ENCODE results near the gene PARP11.

The PARP11 gene

DNA sequence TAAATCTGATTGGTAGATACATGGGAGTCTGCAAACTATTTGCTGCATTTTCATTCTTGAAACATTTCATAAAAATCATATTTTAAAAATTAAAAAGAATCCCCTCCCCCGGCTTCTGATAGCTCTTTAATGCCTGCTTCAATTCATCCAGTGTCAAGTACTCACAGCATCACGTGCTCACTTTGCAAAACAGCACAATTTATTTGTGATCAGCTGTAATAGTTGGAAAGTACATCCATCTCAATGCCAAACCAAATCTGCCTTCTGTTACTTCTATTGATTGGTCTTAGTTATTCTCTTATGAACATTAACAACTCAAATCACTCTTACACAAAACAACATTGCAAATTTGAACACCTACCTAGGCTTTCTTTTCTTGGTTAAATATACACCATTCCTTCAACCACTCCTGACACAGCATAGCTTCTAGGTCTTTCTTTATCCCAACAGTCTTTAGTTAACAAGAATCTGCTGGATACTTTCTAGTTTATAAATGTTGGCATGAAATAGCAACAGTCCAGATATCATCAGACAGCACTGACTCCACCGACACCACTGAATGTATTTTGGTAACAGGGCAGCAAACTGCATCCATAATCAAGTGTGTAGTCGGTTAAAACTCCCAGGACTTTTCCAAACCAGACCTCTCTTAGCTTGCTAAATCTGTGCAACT, 58.0 kb downstream of the PARP11 start:
- Histone ChIP-seq H3K36me3 (replicated peaks; ENCODE audit: low read depth, low read length) (no peaks in the 10 kb centered on the region), H3K4me2 (ENCODE audit: low read length) (no peak overlapping the region), H3K79me2 (ENCODE audit: low read length) (no peaks in the 10 kb centered on the region)

GRCh38 chr12:3810540-3810939, 62.7 kb downstream of the PARP11 start:
- Histone ChIP-seq H3K4me2 (ENCODE audit: low read length) (no peak overlapping the region), H3K36me3 (replicated peaks; ENCODE audit: low read depth, low read length) (no peaks in the 10 kb centered on the region), H3K9me3 (ENCODE audit: insufficient read depth, low read length) (no peaks in the 10 kb centered on the region)

More for the DNA sequence above, 58.0 kb downstream of the PARP11 start:
- Histone ChIP-seq H4K20me1 (ENCODE audit: insufficient read depth, low read length) (no peaks in the 10 kb centered on the region), H3K4me3 (ENCODE audit: low read length) (no peak overlapping the region), H3K9ac (ENCODE audit: low read length) (no peak overlapping the region), H3K9me3 (ENCODE audit: insufficient read depth, low read length) (no peaks in the 10 kb centered on the region), H2AFZ (ENCODE audit: low read depth, low read length) (no peak overlapping the region), H3K27ac (ENCODE audit: low read length) (no peak overlapping the region), H3K27me3 (ENCODE audit: low read depth, low read length) (no peaks in the 10 kb centered on the region), H3K4me1 (ENCODE audit: low read length) (no peaks in the 10 kb centered on the region)
- TF ChIP-seq, protein P1, sequence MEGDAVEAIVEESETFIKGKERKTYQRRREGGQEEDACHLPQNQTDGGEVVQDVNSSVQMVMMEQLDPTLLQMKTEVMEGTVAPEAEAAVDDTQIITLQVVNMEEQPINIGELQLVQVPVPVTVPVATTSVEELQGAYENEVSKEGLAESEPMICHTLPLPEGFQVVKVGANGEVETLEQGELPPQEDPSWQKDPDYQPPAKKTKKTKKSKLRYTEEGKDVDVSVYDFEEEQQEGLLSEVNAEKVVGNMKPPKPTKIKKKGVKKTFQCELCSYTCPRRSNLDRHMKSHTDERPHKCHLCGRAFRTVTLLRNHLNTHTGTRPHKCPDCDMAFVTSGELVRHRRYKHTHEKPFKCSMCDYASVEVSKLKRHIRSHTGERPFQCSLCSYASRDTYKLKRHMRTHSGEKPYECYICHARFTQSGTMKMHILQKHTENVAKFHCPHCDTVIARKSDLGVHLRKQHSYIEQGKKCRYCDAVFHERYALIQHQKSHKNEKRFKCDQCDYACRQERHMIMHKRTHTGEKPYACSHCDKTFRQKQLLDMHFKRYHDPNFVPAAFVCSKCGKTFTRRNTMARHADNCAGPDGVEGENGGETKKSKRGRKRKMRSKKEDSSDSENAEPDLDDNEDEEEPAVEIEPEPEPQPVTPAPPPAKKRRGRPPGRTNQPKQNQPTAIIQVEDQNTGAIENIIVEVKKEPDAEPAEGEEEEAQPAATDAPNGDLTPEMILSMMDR (IDR thresholded peaks at IDR 0.05; ENCODE audit: low read depth, low read length), result no peak
- no peak for TF ChIP-seq EZH2phosphoT487 (IDR thresholded peaks at IDR 0.05; ENCODE audit: low read depth)

DNA sequence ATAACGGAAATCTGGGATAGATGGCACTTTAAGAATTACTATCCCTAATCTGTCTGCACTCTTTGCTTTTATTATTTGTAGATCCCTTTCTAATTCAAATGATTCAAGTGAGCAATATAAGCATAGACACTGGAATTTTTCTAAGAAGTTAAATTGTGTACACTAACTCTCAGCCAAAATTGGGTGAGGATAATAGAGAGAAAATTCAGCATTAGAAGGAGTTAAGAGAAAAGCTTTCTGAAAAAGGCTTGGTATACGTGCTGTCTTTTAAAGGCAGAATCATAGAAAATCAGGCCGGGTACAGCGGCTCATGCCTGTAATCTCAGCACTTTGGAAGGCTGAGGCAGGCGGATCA, 63.2 kb downstream of the PARP11 start:
- H3K79me2 ChIP-seq (ENCODE audit: low read length), result no peaks in the 10 kb centered on the region
- H3K36me3 ChIP-seq (replicated peaks; ENCODE audit: low read depth, low read length), result no peaks in the 10 kb centered on the region
- no peaks in the 10 kb centered on the region for H4K20me1 ChIP-seq (ENCODE audit: insufficient read depth, low read length)
- no peak overlapping the region for H3K4me2 ChIP-seq (ENCODE audit: low read length)
- H3K9me3 ChIP-seq (ENCODE audit: insufficient read depth, low read length), result no peaks in the 10 kb centered on the region
- H2AFZ ChIP-seq (ENCODE audit: low read depth, low read length), result no peak overlapping the region
- H3K4me3 ChIP-seq (ENCODE audit: low read length), result no peak overlapping the region
- H3K4me1 ChIP-seq (ENCODE audit: low read length), result peaks cover 9% of the 10 kb centered on the region
- TF ChIP-seq, protein P1 (IDR thresholded peaks at IDR 0.05; ENCODE audit: low read depth, low read length), result no peak
- TF ChIP-seq EZH2phosphoT487 (IDR thresholded peaks at IDR 0.05; ENCODE audit: low read depth), result no peak
- no peak overlapping the region for H3K9ac ChIP-seq (ENCODE audit: low read length)
- no peaks in the 10 kb centered on the region for H3K27me3 ChIP-seq (ENCODE audit: low read depth, low read length)
- no peak overlapping the region for H3K27ac ChIP-seq (ENCODE audit: low read length)

More at GRCh38 chr12:3810540-3810939, 62.7 kb downstream of the PARP11 start:
- TF ChIP-seq, protein P1 (IDR thresholded peaks at IDR 0.05; ENCODE audit: low read depth, low read length), result no peak
- no peak for TF ChIP-seq EZH2phosphoT487 (IDR thresholded peaks at IDR 0.05; ENCODE audit: low read depth)
- no peaks in the 10 kb centered on the region for H3K27me3 ChIP-seq (ENCODE audit: low read depth, low read length)
- H3K4me1 ChIP-seq (ENCODE audit: low read length), result peaks cover 9% of the 10 kb centered on the region
- no peaks in the 10 kb centered on the region for H4K20me1 ChIP-seq (ENCODE audit: insufficient read depth, low read length)
- no peaks in the 10 kb centered on the region for H3K79me2 ChIP-seq (ENCODE audit: low read length)
- H2AFZ ChIP-seq (ENCODE audit: low read depth, low read length), result no peak overlapping the region
- H3K27ac ChIP-seq (ENCODE audit: low read length), result no peak overlapping the region
- no peak overlapping the region for H3K9ac ChIP-seq (ENCODE audit: low read length)
- H3K4me3 ChIP-seq (ENCODE audit: low read length), result no peak overlapping the region

- Histone ChIP-seq H4K20me1 (ENCODE audit: insufficient read depth, low read length) (no peaks in the 10 kb centered on the region), H3K36me3 (replicated peaks; ENCODE audit: low read depth, low read length) (no peaks in the 10 kb centered on the region), H2AFZ (ENCODE audit: low read depth, low read length) (no peak overlapping the region), H3K4me2 (ENCODE audit: low read length) (no peak overlapping the region), H3K27me3 (ENCODE audit: low read depth, low read length) (no peaks in the 10 kb centered on the region), H3K4me1 (ENCODE audit: low read length) (peaks cover 9% of the 10 kb centered on the region), H3K4me3 (ENCODE audit: low read length) (no peak overlapping the region), H3K9ac (ENCODE audit: low read length) (no peak overlapping the region), H3K27ac (ENCODE audit: low read length) (no peak overlapping the region), H3K9me3 (ENCODE audit: insufficient read depth, low read length) (no peaks in the 10 kb centered on the region), H3K79me2 (ENCODE audit: low read length) (no peaks in the 10 kb centered on the region)
- TF ChIP-seq EZH2phosphoT487 (IDR thresholded peaks at IDR 0.05; ENCODE audit: low read depth), result no peak
- TF ChIP-seq, protein P1 (IDR thresholded peaks at IDR 0.05; ENCODE audit: low read depth, low read length), result no peak
Measured at GRCh38 chr12:3809357-3810015, 63.7 kb downstream of the PARP11 start.
